ENCODE measurements around the gene BLVRA.
"Not testable (repeated sequence)": the region's sequence is repeated elsewhere in the genome, so short reads cannot be mapped to it uniquely, and the experiment has no call there.

BLVRA gene

DNA sequence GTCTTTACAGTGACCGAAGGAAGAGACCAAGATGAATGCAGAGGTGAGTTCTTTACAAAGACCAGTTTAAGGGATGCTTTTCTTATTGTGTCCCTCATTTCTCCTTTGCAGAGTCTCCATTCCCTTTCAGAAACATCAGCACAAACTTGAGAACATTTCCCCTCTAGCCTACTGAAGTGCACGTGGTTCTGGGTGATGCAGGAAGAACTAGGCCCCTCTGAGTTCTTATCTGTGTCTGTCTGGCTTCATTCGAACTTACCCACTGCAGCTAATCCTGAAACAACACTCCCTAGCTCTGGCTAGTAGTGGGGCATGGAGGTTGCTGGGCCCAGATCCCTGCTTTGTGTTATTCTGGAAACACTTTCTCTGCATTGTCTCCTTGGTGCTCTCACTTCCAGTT, 12.6 kb downstream of the BLVRA start:
- Mint-ChIP-seq H3K9me3 (ENCODE audit: low read depth) (no peaks in the 10 kb centered on the region), H3K27me3 (no peaks in the 10 kb centered on the region), H3K27ac (no peak overlapping the region), H3K4me1 (ENCODE audit: low read depth) (peaks cover 2% of the 10 kb centered on the region), H3K36me3 (peaks cover 6% of the 10 kb centered on the region), H3K4me3 (no peak overlapping the region)

DNA sequence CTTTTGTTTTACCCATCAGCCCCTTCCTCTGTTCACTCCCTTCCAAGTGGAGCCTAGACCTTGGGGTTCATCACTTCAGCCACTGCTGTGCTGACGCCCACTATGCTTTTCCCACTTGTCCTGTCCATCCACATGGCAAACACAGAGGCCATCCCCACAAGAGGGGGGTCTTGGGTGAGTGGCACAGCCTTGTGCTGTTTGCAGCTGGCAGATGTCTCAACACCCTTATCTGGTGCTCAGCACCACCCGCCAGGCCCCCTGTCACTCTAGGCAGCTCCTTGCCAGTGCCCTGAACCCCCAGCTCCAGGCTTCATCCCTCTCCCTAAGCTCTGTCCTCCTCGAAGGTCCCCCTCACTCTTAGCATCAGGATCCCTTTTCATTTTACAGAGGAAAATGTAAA, 13.1 kb downstream of the BLVRA start:
- Mint-ChIP-seq H3K27me3 (no peaks in the 10 kb centered on the region), H3K27ac (no peak overlapping the region), H3K9me3 (ENCODE audit: low read depth) (no peaks in the 10 kb centered on the region), H3K36me3 (peaks cover 9% of the 10 kb centered on the region), H3K4me3 (no peak overlapping the region), H3K4me1 (ENCODE audit: low read depth) (peaks cover 2% of the 10 kb centered on the region)

DNA sequence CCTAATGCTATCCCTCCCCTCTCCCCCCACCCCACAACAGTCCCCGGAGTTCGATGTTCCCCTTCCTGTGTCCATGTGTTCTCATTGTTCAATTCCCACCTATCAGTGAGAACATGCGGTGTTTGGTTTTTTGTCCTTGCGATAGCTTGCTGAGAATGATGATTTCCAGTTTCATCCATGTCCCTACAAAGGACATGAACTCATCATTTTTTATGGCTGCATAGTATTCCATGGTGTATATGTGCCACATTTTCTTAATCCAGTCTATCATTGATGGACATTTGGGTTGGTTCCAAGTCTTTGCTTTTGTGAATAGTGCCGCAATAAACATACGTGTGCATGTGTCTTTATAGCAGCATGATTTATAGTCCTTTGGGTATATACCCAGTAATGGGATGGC, 14.8 kb downstream of the BLVRA start:
- not testable (repeated sequence) for H3K27me3 Mint-ChIP-seq; H3K9me3 Mint-ChIP-seq (ENCODE audit: low read depth); H3K36me3 Mint-ChIP-seq; H3K27ac Mint-ChIP-seq; H3K4me1 Mint-ChIP-seq (ENCODE audit: low read depth); H3K4me3 Mint-ChIP-seq

DNA sequence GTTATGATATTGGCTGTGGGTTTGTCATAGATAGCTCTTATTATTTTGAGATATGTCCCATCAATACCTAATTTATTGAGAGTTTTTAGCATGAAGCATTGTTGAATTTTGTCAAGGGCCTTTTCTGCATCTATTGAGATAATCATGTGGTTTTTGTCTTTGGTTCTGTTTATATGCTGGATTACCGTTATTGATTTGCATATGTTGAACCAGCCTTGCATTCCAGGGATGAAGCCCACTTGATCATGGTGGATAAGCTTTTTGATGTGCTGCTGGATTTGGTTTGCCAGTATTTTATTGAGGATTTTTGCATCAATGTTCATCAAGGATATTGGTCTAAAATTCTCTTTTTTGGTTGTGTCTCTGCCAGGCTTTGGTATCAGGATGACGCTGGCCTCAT, 16.8 kb downstream of the BLVRA start:
- not testable (repeated sequence) for H3K4me1 Mint-ChIP-seq (ENCODE audit: low read depth); H3K4me3 Mint-ChIP-seq; H3K9me3 Mint-ChIP-seq (ENCODE audit: low read depth); H3K27ac Mint-ChIP-seq; H3K27me3 Mint-ChIP-seq
- H3K36me3 Mint-ChIP-seq: peaks cover 12% of the 10 kb centered on the region

DNA sequence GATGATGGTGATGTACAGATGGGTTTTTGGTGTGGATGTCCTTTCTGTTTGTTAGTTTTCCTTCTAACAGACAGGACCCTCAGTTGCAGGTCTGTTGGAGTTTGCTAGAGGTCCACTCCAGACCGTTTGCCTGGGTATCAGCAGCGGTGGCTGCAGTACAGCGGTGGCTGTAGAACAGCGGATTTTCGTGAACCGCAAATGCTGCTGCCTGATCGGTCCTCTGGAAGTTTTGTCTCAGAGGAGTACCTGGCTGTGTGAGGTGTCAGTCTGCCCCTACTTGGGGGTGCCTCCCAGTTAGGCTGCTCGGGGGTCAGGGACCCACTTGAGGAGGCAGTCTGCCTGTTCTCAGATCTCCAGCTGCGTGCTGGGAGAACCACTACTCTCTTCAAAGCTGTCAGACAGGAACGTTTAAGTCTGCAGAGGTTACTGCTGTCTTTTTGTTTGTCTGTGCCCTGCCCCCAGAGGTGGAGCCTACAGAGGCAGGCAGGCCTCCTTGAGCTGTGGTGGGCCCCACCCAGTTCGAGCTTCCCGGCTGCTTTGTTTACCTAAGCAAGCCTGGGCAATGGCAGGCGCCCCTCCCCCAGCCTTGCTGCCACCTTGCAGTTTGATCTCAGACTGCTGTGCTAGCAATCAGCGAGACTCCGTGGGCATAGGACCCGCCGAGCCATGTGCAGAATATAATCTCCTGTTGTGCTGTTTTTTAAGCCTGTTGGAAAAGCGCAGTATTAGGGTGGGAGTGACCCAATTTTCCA, 20.0 kb downstream of the BLVRA start:
- not testable (repeated sequence) for H3K4me3 Mint-ChIP-seq; H3K4me1 Mint-ChIP-seq (ENCODE audit: low read depth); H3K9me3 Mint-ChIP-seq (ENCODE audit: low read depth); H3K27ac Mint-ChIP-seq; H3K27me3 Mint-ChIP-seq
- H3K36me3 Mint-ChIP-seq: peaks cover 13% of the 10 kb centered on the region

DNA sequence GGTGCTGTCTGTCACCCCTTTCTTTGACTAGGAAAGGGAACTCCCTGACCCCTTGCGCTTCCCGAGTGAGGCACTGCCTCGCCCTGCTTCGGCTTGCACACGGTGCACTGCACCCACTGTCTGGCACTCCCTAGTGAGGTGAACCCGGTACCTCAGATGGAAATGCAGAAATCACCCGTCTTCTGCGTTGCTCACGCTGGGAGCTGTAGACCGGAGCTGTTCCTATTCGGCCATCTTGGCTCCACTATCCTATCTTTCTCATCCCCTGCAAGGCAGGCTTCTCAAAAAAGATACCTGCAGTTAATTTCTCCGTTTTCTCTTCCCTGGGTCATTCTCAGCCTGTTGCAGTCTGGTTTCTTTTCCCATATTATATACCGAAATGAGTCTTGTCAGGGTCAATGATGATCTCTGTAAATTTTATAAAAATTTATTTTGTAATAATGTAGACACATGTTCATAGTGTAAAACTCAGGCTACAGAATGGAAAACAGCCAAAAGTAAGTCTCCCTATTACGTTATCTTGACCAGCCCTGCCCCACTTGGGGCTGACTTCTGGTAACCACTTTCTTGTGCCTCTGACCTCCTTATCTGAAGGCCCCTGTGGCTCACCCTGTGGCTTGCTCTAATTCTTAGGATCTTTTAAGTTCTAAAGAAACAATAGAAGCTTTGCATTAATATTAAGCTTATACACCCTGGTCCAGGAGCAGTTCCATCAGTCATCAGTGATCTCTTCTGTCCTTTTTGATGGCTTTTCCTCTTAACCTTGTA, 20.7 kb downstream of the BLVRA start:
- Mint-ChIP-seq H3K4me1 (ENCODE audit: low read depth) (peaks cover 10% of the 10 kb centered on the region), H3K9me3 (ENCODE audit: low read depth) (no peaks in the 10 kb centered on the region), H3K36me3 (peaks cover 13% of the 10 kb centered on the region), H3K4me3 (no peak overlapping the region), H3K27ac (no peak overlapping the region), H3K27me3 (no peaks in the 10 kb centered on the region)

DNA sequence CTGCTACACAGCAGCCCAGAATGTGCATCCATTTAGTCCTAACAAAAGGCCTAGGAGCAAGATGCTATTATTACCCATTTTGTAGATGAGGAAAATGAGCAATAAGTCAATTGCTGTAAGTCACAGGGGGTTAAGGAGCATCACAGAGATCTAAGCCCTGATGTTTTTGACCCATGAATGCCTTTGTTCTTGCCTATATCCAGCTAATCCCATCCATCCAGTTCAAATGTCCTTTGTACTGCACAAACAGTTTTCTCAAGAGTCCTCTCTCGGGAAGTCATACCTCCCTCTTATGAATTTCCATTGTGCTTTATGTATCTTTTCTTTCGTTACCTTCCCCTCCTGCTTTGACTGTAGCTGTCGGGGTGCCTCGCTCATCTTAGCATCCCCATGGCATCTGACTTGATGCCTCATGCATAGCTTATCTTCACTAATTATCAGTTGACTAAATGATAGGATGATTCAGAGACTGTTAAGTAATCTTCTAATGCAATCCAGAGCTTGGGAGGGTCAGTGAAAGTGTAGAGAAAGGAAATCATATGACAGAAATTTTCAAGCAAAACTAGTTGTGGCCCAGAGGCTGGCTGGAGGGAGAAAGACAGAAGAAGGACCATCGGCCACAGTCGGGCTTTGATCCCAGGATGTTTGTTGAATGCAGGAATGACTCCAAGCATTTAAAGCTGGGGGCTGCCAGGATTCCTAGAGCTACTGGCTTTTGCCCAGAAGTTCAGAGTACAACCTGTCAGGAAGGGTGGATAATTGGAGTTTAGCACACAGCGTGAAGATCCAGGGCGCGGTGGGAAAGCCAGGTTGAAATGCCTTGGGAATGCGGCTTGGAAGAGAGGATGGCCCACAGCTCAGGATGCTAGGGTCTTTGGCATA, 23.5 kb downstream of the BLVRA start:
- H3K4me1 Mint-ChIP-seq (ENCODE audit: low read depth): peaks cover 18% of the 10 kb centered on the region
- H3K36me3 Mint-ChIP-seq: peaks cover 15% of the 10 kb centered on the region
- H3K27me3 Mint-ChIP-seq: no peaks in the 10 kb centered on the region
- H3K9me3 Mint-ChIP-seq (ENCODE audit: low read depth): no peaks in the 10 kb centered on the region
- no peak overlapping the region for H3K27ac Mint-ChIP-seq
- no peak overlapping the region for H3K4me3 Mint-ChIP-seq

DNA sequence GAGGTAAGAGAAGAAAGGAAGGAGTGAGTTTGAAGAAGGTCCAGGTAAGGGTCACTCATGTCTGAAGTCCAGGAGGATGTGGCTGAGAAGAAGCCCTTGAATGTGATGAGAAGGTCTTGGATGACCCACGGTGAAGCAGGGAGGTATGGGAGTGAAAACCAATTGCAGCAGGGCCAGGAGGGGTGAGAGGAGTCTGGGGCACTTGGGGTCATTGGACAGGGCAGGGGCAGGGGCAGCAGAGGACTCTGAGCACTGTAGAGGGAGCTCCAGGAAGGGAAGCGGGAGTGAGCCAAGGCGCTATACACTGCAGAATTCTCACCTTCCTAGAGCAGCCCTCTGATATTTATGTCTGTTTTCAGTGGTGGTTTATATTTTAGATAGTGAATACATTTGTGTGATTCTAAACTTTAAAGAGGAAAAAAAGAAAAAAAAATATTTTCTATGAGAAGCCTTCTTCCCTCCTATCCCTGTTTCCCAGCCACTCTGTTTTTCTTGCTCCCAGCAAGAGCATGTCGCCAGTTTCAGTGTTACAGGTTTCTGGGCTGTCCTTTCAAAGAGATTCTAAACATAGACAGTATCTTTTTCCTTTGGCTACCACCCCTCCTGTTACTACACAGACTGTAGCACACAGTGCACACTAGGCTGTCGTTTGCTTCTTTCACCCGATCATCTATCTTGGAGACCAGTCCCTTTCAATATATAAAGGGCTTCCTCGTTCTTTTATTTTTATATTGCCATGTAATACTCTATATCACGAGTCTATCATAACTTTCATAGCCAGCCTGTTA, 24.5 kb downstream of the BLVRA start:
- Mint-ChIP-seq H3K9me3 (ENCODE audit: low read depth) (no peaks in the 10 kb centered on the region), H3K4me1 (ENCODE audit: low read depth) (peaks cover 18% of the 10 kb centered on the region), H3K4me3 (no peak overlapping the region), H3K27ac (no peak overlapping the region), H3K27me3 (no peaks in the 10 kb centered on the region), H3K36me3 (peaks cover 18% of the 10 kb centered on the region)

DNA sequence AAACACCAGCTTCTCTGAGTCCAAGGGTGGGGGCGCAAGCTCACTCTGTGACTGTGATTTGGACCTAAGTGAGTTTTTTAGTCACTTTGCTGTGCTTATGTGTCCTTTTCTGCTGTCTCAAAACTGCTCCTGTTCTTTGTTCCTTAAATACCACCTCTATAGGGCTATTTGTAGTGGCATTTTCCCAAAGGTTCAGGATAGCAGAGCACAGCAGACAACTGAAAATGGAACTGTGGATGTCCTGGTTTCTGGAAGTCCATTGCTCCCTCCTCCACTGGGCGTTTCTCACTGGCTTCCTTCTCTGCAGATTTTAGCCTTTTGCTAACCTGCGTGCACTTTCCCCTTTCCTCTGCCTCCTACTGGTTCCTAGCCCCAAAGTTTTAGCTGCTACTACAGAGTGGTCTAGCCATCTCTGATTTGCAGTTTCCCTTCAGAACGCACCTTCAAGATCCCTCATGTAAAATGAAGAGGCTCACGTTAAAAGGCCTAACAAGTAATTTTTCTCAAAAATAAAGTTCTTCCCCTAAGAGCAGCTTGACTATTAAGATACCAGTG, 25.6 kb downstream of the BLVRA start:
- Mint-ChIP-seq H3K36me3 (peaks cover 22% of the 10 kb centered on the region), H3K27me3 (no peaks in the 10 kb centered on the region), H3K4me3 (no peak overlapping the region), H3K9me3 (ENCODE audit: low read depth) (no peaks in the 10 kb centered on the region), H3K4me1 (ENCODE audit: low read depth) (peaks cover 13% of the 10 kb centered on the region), H3K27ac (no peak overlapping the region)

DNA sequence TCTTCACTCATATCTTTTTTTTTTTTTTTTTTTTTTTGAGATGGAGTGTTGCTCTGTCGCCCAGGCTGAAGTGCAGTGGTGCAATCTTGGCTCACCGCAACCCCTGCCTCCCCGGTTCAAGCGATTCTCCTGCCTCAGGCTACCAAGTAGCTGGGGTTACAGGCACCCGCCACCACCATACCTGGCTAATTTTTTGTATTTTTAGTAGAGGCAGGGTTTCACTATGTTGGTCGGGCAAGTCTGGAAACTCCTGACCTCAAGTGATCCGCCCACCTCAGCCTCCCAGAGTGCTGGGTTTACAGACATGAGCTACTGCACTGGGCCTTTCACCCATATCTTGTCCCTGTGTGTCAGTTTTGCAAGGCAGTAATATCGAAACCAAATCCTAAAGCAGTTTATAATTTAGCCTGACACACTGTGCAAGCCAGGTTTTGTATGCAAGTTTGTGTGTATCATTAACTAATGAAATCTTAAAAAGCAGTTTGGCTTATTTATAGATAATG, 26.2 kb downstream of the BLVRA start:
- Mint-ChIP-seq H3K4me1 (ENCODE audit: low read depth) (peaks cover 12% of the 10 kb centered on the region), H3K36me3 (peaks cover 22% of the 10 kb centered on the region)
- H3K9me3 Mint-ChIP-seq (ENCODE audit: low read depth); H3K27ac Mint-ChIP-seq; H3K4me3 Mint-ChIP-seq; H3K27me3 Mint-ChIP-seq: not testable (repeated sequence)

DNA sequence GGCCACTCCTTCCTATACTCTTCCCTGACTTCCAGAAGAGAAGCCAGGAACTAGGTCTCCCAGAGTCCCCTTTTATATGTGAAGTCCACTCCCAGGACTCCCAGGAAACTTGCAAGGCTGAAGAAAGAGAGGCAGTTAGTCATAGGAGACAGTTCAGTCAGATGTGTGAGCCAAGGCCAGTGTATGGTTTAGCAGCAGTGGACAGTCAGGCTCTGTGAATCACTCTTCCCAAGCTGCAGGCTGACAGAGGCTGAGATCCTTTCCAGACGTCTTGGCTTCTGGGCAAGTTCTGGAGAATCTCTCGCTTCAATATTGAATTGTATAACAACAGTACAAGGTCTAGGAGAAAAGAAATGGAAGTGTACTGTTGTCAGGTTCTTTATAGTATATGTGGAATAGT, 26.9 kb downstream of the BLVRA start:
- Mint-ChIP-seq H3K27me3 (no peaks in the 10 kb centered on the region), H3K9me3 (ENCODE audit: low read depth) (no peaks in the 10 kb centered on the region), H3K36me3 (peaks cover 20% of the 10 kb centered on the region), H3K4me3 (no peak overlapping the region), H3K27ac (no peak overlapping the region), H3K4me1 (ENCODE audit: low read depth) (peaks cover 10% of the 10 kb centered on the region)

DNA sequence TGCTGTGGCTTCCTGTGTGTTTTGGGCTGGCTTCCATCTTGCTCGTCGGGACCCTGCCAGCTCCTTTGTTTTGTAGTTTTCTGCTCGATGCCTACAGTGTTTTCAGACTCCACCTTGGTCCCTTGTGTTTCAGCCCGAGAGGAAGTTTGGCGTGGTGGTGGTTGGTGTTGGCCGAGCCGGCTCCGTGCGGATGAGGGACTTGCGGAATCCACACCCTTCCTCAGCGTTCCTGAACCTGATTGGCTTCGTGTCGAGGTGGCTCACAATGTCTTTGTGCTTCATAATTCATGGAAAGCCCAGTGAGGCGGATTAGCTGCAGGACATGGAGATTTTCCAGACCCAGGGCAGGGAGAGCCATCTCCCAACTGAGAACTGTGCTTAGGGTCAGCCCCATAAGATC, 29.3 kb downstream of the BLVRA start:
- H3K4me1 Mint-ChIP-seq (ENCODE audit: low read depth): peaks cover 8% of the 10 kb centered on the region
- no peak overlapping the region for H3K27ac Mint-ChIP-seq

DNA sequence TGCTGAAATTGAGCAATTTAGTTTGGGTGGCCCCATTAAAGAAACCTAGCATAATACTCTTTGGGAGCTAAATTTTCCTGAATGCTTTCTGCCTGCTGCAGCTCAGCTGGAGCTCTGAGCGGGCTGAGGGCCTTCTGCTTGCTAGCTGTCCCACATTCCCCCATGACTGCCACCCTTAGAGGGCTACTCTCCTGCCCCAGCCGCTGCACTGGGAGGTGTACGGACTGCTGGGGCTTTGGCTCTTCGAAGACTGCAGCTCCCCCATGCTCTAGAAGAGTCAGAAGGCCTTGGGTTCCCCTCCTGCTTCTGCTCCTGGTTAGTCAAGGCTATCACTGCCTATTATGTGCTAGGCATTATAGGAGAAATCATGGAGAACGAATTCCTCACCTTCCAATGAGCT, 31.5 kb downstream of the BLVRA start:
- H3K4me3 Mint-ChIP-seq: no peak overlapping the region
- peaks cover 24% of the 10 kb centered on the region for H3K36me3 Mint-ChIP-seq
- H3K4me1 Mint-ChIP-seq (ENCODE audit: low read depth): peaks cover 7% of the 10 kb centered on the region
- no peaks in the 10 kb centered on the region for H3K27me3 Mint-ChIP-seq
- no peak overlapping the region for H3K27ac Mint-ChIP-seq
- no peaks in the 10 kb centered on the region for H3K9me3 Mint-ChIP-seq (ENCODE audit: low read depth)

More for the DNA sequence above, 29.3 kb downstream of the BLVRA start:
- no peak overlapping the region for H3K4me3 Mint-ChIP-seq
- no peaks in the 10 kb centered on the region for H3K9me3 Mint-ChIP-seq (ENCODE audit: low read depth)
- H3K27me3 Mint-ChIP-seq: no peaks in the 10 kb centered on the region
- H3K36me3 Mint-ChIP-seq: peaks cover 19% of the 10 kb centered on the region

DNA sequence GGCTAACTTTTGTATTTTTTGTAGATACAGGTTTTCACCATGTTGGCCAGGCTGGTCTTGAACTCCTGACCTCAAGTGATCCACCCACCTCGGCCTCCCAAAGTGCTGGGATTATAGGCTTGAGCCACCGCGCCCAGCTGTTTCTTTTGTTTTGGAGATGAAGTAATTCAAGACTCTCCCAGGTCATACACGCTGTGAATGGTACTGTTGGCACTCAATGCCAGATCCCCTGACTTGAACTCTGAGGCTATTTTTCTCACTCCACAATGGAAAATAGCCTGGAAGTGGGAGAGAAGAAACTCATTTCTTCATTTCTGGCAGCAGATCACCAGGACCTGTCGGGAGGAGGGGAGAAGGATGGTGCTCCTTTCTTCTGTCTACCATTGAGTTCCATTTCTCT, 32.4 kb downstream of the BLVRA start:
- Mint-ChIP-seq H3K27ac (no peak overlapping the region), H3K9me3 (ENCODE audit: low read depth) (no peaks in the 10 kb centered on the region), H3K4me3 (no peak overlapping the region), H3K4me1 (ENCODE audit: low read depth) (peaks cover 7% of the 10 kb centered on the region), H3K27me3 (no peaks in the 10 kb centered on the region), H3K36me3 (peaks cover 26% of the 10 kb centered on the region)
